Prostate gland (tissue), 2 donors: ENCODE results near the gene PECR. TPM values are rescaled to one million over a fixed set of nuclear protein-coding genes. Genes with fewer than 3 reads are reported as not detected.

Experiments used
- DNase-seq: peaks from one replicate; pipeline ENCODE4 v3.0.0-alpha.2; 2019; ENCODE audit warnings: low spot score
- H3K27ac ChIP-seq, 2 donors: fragments of 200-600 bp; sonication (generic); 2 replicates each; pipeline ENCODE4 v1.5.1; 2017 to 2019
- H3K27me3 ChIP-seq: fragments of 200-600 bp; sonication (generic); replicated peaks from 2 replicates; pipeline ENCODE4 v1.5.1; 2019; ENCODE audit not compliant: insufficient read depth
- H3K36me3 ChIP-seq, 2 donors: fragments of 200-600 bp; sonication (generic); 1 replicate in 1 of 2; 2 replicates in 1 of 2; pipeline versions ENCODE4 v1.5.1 to v1.8.1; 2017 to 2019
- H3K4me1 ChIP-seq: fragments of 200-600 bp; sonication (generic); replicated peaks from 2 replicates; pipeline ENCODE4 v1.5.1; 2019
- H3K4me3 ChIP-seq, 2 donors: fragments of 200-600 bp; sonication (generic); 2 replicates each; pipeline ENCODE4 v1.5.1; 2017 to 2019
- H3K9me3 ChIP-seq: fragments of 200-600 bp; sonication (generic); 2 replicates; pipeline ENCODE4 v1.5.1; 2017
- CTCF ChIP-seq, 4 experiments: fragments of 200-600 bp in 2 of 4; fragments of 450-650 bp in 2 of 4; sonication (generic) in 2 of 4; IDR thresholded peaks; 1 replicate in 3 of 4; 2 replicates in 1 of 4; pipeline ENCODE4 v1.5.1; 2016 to 2019; ENCODE audit warnings: antibody characterized with exemption in 4 of 4, mild to moderate bottlenecking in 2 of 4, moderate library complexity in 2 of 4
- POLR2A ChIP-seq: fragments of 450-650 bp; IDR thresholded peaks from one replicate; pipeline ENCODE4 v1.6.1; 2016; ENCODE audit warnings: antibody characterized with exemption, mild to moderate bottlenecking
- POLR2AphosphoS5 ChIP-seq: sonication (generic); formaldehyde crosslinking; IDR thresholded peaks from one replicate; pipeline ENCODE4 v1.6.1; 2017; ENCODE audit warnings: antibody characterized with exemption
- WGBS: methylation state at CpG from one replicate; pipeline ENCODE4 v1.1.5; 2018; 5-methylcytosine and 5-hydroxymethylcytosine counted together
- intact Hi-C: fragments of 100-400 bp; cut with DNase I; formaldehyde crosslinking; loops from one replicate; pipeline ENCODE4 v1.14.2; 2022
- total RNA-seq, 2 donors: library from RNA; depleted of rRNA; stranded (reverse); fragments of >200 nt; gene quantifications; one replicate each; pipeline ENCODE4 v1.1.0, GENCODE V29; 2016

PECR gene
- total RNA-seq, 2 donors from 2014 or later: 6.9 to 16.3 TPM

- Histone ChIP-seq H3K27me3 (no peaks in the 10 kb centered on the region), H3K27ac (no peak overlapping the region), H3K9me3 (no peaks in the 10 kb centered on the region), H3K4me1 (peaks cover 5% of the 10 kb centered on the region), H3K4me3 (no peak overlapping the region), H3K36me3 (peaks cover 0 to 4% of the 10 kb centered on the region in 2 donors)
- DNase-seq: no peak
- WGBS: 79% methylated on average over 7 of the region's 7 CpGs
- intact Hi-C loops: loop anchor here (10.0 kb wide), 1 partner anchor 304 kb away; the partner anchor contains the start of gene SMARCAL1
- TF ChIP-seq POLR2AphosphoS5 (no peak), CTCF (IDR thresholded peaks at IDR 0.05) (no peak)
Observed at GRCh38 chr2:216111122-216111521, 29.5 kb upstream of the PECR start.

GRCh38 chr2:216110620-216111019 lies 29.0 kb upstream of the PECR start:
- intact Hi-C loops: loop anchor here (10.0 kb wide), 1 partner anchor 304 kb away; the partner anchor contains the start of gene SMARCAL1
- no peak for DNase-seq
- H3K9me3 ChIP-seq: no peaks in the 10 kb centered on the region
- WGBS: 3% methylated on average over 1 of the region's 1 CpG
- H3K4me1 ChIP-seq: peaks cover 5% of the 10 kb centered on the region
- H3K36me3 ChIP-seq: peaks cover 0 to 4% of the 10 kb centered on the region in 2 donors
- peak overlapping the region; percentile 79 for H3K27ac ChIP-seq
- TF ChIP-seq POLR2AphosphoS5 (no peak), POLR2A (no peak), CTCF (IDR thresholded peaks at IDR 0.05) (no peak)
- H3K27me3 ChIP-seq: no peaks in the 10 kb centered on the region
- peak overlapping the region; percentile 67 to 86 for H3K4me3 ChIP-seq

- no peak for TF ChIP-seq POLR2A
- TF ChIP-seq POLR2AphosphoS5: no peak
- peak in 3 of 4 experiments; percentile 34 to 59 (median 58) for TF ChIP-seq CTCF (IDR thresholded peaks at IDR 0.05)
- H3K27me3 ChIP-seq: no peaks in the 10 kb centered on the region
- H3K4me3 ChIP-seq: peak overlapping the region; percentile 67 to 86
- intact Hi-C loops: loop anchor here (10.0 kb wide), 1 partner anchor 305 kb away; the partner anchor contains the start of gene SMARCAL1
- peaks cover 0 to 4% of the 10 kb centered on the region in 2 donors for H3K36me3 ChIP-seq
- no peak for DNase-seq
- H3K27ac ChIP-seq: peak overlapping the region; percentile 79
- peaks cover 5% of the 10 kb centered on the region for H3K4me1 ChIP-seq
- 5% methylated on average over 10 of the region's 10 CpGs for WGBS
- H3K9me3 ChIP-seq: no peaks in the 10 kb centered on the region
Observed at GRCh38 chr2:216109962-216110614, 28.5 kb upstream of the PECR start.

DNA sequence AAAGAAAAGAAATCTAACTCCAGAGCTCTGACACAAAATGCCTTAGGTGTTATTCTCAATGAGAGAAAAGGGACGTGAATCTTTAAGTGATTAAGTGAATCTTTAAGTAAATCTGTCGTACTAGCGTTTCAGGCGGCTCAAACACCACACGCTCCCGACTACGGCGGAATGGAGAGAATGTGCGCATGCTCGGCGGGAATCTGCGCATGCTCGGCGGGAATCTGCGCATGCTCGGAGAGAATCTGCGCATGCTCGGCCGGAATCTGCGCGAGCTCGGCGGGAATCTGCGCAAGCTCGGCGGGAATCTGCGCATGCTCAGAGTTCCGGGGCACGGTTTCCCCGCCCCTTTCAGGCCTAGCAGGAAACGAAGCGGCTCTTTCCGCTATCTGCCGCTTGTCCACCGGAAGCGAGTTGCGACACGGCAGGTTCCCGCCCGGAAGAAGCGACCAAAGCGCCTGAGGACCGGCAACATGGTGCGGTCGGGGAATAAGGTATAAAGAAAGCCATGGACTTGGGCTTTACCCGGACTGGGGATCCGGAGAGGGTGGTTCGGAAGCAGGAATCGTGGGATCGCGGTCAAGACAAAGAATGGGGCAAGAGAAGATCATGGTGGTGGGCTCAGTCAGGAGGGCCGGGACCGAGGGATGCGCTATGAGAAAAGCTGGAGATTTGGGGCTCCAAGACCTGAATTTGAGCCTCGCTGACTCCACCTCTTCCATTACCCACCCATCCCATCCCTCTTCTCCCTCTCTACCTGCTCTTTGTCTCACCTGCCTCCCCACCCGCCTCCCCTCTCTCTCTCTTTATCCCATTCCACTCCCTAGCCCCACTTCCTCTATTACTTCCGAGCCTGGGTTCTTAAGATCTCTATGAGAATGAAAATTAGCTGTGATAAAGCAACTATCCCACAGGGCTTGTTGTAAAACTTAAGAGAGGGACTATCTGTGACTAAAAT lies 27.6 kb upstream of the PECR start, which contains the start of gene XRCC5:
TSS of gene XRCC5 (plus strand) at position 382 of the 955 bp plus-strand sequence. CDS start at position 471, 89 bp downstream.
- Histone ChIP-seq H3K4me3 (peak within 1 kb of the TSS; percentile 67 to 86), H3K27me3 (no peaks in the 10 kb centered on the region), H3K4me1 (peaks cover 5% of the 10 kb centered on the region), H3K27ac (peak within 1 kb of the TSS; percentile 79), H3K36me3 (peaks cover 0 to 4% of the 10 kb centered on the region in 2 donors), H3K9me3 (no peaks in the 10 kb centered on the region)
- under 1% methylated on average over 57 of the region's 57 CpGs for WGBS
- intact Hi-C loops: no loop called here
- DNase-seq: peak; percentile 93
- peak; percentile 95 for TF ChIP-seq POLR2AphosphoS5
- peak in 1 of 4 experiments; percentile 40 for TF ChIP-seq CTCF (IDR thresholded peaks at IDR 0.05)
- peak; percentile 39 for TF ChIP-seq POLR2A
